Esophagus squamous epithelium (tissue), 5 donors: ENCODE data around the gene TPD52L1. TPM values are rescaled to one million over a fixed set of nuclear protein-coding genes. Genes with fewer than 3 reads are reported as not detected.

Source experiments
- DNase-seq: peaks from one replicate; lab custom pipeline; 2025; lab: John Stamatoyannopoulos, UW
- H3K27ac ChIP-seq, 4 donors: fragments of 200-600 bp; sonication (generic); one replicate each; pipeline ENCODE4 v1.5.1; 2016 to 2019; ENCODE audit warnings: mild to moderate bottlenecking in 1 of 4
- H3K27me3 ChIP-seq, 4 donors: fragments of 200-600 bp; sonication (generic); 1 replicate in 3 of 4; 2 replicates in 1 of 4; pipeline versions ENCODE4 v1.5.1 to v1.6.0; 2017 to 2021; ENCODE audit warnings: antibody characterized with exemption in 1 of 4
- H3K36me3 ChIP-seq, 3 donors: fragments of 200-600 bp; sonication (generic); one replicate each; pipeline ENCODE4 v1.5.1; 2016 to 2019
- H3K4me1 ChIP-seq, 3 donors: fragments of 200-600 bp; sonication (generic); one replicate each; pipeline ENCODE4 v1.5.1; 2017 to 2019
- H3K4me3 ChIP-seq, 4 donors: fragments of 200-600 bp; sonication (generic); 1 replicate in 3 of 4; 2 replicates in 1 of 4; pipeline ENCODE4 v1.5.1; 2016 to 2019; ENCODE audit warnings: mild to moderate bottlenecking in 2 of 4, moderate library complexity in 1 of 4
- H3K9me3 ChIP-seq, 3 donors: fragments of 200-600 bp; sonication (generic); one replicate each; pipeline ENCODE4 v1.5.1; 2016 to 2019
- POLR2A ChIP-seq, 4 donors: fragments of 450-650 bp; IDR thresholded peaks; one replicate each; pipeline ENCODE4 v1.6.1; 2017; ENCODE audit warnings: antibody characterized with exemption in 4 of 4, mild to moderate bottlenecking in 4 of 4, moderate library complexity in 3 of 4
- WGBS, 2 donors: methylation state at CpG; one replicate each; pipeline ENCODE4 v1.1.5; 2018; 5-methylcytosine and 5-hydroxymethylcytosine counted together
- intact Hi-C: fragments of 100-400 bp; cut with DNase I; formaldehyde crosslinking; loops from one replicate; pipeline ENCODE4 v1.15.0; 2022
- total RNA-seq, 4 donors: library from RNA; depleted of rRNA; stranded (reverse); fragments of >200 nt; gene quantifications; one replicate each; pipeline ENCODE4 v1.1.0, GENCODE V29; 2016
- TF ChIP-seq, protein P1 (sequence below), 6 experiments: fragments of 450-650 bp in 4 of 6; fragments of 200-600 bp in 2 of 6; sonication (generic) in 2 of 6; IDR thresholded peaks; one replicate each; pipeline ENCODE4 v1.5.1; 2016 to 2019; ENCODE audit warnings: antibody characterized with exemption in 6 of 6, mild to moderate bottlenecking in 4 of 6, moderate library complexity in 4 of 6
- donor health status: DM: yes; HTN: yes; CAD: no.

Gene TPD52L1
- total RNA-seq, 4 donors from 2014 or later = 202 to 409 (median 275) TPM

DNA sequence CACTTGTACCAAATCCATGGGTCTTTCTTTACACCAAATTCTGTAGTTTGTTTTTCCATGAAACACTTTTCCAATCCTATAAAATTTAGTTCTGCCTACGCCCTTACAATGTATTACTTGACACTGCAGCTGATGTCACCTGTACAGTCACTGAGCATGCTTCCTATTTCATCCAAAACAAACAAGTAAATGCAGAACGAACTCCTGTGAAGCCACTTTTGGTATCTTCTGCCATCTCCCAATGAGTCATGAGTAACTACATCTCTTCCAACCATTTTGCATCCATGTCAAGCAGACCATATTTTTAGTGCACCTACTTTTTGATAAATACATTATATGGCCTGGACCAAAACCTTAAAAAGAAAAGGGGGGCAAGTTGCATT is 105.8 kb downstream of the TPD52L1 start:
- Histone ChIP-seq H3K9me3 (no peaks in the 10 kb centered on the region), H3K4me1 (peaks cover 0 to 10% (median 0%) of the 10 kb centered on the region in 3 donors), H3K4me3 (no peak overlapping the region), H3K27ac (no peak overlapping the region), H3K36me3 (peaks cover 0 to 46% (median 0%) of the 10 kb centered on the region in 3 donors), H3K27me3 (no peaks in the 10 kb centered on the region)
- intact Hi-C loops = no loop called here
- WGBS, 2 donors = 48 to 60% methylated on average over 2 of the region's 2 CpGs
- no peak for DNase-seq
- TF ChIP-seq, protein P1, sequence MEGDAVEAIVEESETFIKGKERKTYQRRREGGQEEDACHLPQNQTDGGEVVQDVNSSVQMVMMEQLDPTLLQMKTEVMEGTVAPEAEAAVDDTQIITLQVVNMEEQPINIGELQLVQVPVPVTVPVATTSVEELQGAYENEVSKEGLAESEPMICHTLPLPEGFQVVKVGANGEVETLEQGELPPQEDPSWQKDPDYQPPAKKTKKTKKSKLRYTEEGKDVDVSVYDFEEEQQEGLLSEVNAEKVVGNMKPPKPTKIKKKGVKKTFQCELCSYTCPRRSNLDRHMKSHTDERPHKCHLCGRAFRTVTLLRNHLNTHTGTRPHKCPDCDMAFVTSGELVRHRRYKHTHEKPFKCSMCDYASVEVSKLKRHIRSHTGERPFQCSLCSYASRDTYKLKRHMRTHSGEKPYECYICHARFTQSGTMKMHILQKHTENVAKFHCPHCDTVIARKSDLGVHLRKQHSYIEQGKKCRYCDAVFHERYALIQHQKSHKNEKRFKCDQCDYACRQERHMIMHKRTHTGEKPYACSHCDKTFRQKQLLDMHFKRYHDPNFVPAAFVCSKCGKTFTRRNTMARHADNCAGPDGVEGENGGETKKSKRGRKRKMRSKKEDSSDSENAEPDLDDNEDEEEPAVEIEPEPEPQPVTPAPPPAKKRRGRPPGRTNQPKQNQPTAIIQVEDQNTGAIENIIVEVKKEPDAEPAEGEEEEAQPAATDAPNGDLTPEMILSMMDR (IDR thresholded peaks at IDR 0.05) = no peak
- TF ChIP-seq POLR2A (IDR thresholded peaks at IDR 0.05) = no peak

DNA sequence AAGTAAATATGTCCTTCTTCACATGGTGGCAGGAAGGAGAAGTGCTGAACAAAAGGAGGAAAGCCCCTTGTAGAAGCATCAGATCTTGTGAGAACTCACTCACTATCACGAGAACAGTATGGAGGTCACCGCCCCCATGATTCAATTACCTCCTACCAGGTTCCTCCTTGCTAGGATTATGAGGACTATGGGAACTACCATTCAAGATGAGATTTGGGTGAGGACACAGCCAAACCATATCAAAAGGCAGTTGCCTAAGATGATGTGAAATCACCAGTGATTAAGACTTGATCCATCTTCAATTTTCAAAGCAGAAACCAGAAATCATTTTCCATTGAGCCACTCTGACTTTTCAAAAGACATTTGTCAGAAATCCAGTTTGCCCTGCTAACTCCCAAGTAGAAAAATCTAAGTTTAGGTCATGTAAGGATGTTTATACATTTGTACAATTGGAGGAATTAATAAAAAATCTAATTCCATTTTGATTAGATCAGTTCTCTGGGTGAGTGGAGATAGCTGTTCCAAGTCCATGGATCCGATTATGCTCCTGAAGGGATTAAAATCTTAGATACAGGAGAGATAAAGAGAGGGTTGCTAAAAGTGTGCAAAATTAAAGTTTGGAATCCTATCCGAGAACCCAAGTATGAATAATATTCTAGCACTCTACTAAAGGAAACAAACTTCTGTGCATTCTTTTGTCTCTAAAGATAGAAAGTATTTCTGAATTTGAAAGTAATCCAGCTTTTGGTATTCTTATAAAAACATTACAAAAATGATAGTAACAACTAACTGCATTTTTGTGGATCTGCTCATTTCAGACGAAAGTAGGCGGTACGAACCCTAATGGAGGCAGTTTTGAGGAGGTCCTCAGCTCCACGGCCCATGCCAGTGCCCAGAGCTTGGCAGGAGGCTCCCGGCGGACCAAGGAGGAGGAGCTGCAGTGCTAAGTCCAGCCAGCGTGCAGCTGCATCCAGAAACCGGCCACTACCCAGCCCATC is 108.7 kb downstream of the TPD52L1 start:
- TF ChIP-seq, protein P1 (IDR thresholded peaks at IDR 0.05) = no peak
- no peak for TF ChIP-seq POLR2A (IDR thresholded peaks at IDR 0.05)
- H3K27me3 ChIP-seq = no peaks in the 10 kb centered on the region
- peaks cover 0 to 52% (median 0%) of the 10 kb centered on the region in 3 donors for H3K36me3 ChIP-seq
- H3K9me3 ChIP-seq = no peaks in the 10 kb centered on the region
- H3K27ac ChIP-seq = peak overlapping the region in 1 of 4 donors; percentile 22
- no peak overlapping the region for H3K4me3 ChIP-seq
- intact Hi-C loops = no loop called here
- H3K4me1 ChIP-seq = peaks cover 0 to 6% (median 0%) of the 10 kb centered on the region in 3 donors
- no peak for DNase-seq
- 72 to 90% methylated on average over 12 of the region's 12 CpGs for WGBS, 2 donors

DNA sequence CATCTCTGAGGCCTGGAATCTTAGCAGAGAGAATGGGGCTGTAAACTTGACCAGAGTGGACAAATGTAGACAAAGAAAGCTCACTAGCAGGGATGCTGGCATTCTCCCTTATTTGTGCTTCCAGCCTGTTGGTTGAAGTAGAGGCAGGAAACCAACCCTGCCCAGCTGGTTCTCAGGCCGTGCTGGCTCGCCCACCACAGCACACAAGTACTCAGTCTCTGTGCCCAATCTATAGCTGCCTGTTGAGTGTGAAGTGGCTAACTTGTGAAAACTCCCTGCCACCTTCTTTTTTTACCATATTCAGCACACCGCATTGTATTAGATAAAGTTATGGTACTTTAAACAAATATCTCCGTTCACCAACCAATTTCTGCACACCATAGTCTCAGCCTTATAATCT is 110.9 kb downstream of the TPD52L1 start:
- Histone ChIP-seq H3K4me1 (peaks cover 0 to 6% (median 0%) of the 10 kb centered on the region in 3 donors), H3K27me3 (no peaks in the 10 kb centered on the region), H3K9me3 (no peaks in the 10 kb centered on the region), H3K36me3 (peaks cover 0 to 33% (median 0%) of the 10 kb centered on the region in 3 donors), H3K4me3 (no peak overlapping the region), H3K27ac (no peak overlapping the region)
- no peak for DNase-seq
- intact Hi-C loops = no loop called here
- no peak for TF ChIP-seq POLR2A (IDR thresholded peaks at IDR 0.05)
- TF ChIP-seq, protein P1 (IDR thresholded peaks at IDR 0.05) = no peak
- 66 to 71% methylated on average over 4 of the region's 4 CpGs for WGBS, 2 donors

DNA sequence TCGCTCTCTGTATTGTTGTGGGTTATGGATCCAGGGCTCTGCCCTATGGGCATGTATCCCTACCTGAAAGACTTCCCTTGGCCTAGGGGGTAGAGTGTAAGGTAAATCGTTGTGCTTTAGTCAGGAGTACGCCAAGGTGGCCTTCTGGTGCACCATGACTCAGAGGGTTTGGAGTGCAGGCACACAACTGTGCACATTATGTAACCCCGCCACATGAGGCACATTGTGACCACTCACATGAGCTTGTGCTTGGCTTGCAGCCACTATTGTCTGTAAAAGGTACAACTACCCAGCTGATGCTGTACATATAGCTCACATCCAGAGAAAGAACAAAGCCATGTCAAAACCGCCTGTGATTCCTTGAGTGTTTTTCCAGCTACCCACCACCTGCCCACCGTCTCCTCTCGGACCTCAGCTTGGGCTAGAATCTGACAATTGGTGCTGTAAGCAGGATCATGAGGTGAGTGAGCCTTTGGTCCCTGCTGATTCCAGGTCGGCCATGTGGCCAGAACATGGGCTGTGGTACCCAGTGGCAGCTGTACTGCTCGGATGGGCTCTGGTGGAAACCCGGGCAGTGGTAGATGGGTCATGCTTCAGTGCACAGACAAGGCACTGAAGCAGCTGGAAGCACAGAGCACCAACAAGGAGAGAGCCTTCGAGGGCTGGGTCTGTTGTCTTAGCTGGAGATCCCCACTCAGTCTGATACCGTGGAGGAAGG is 114.4 kb downstream of the TPD52L1 start:
- no peaks in the 10 kb centered on the region for H3K27me3 ChIP-seq
- intact Hi-C loops = no loop called here
- TF ChIP-seq, protein P1 (IDR thresholded peaks at IDR 0.05) = no peak
- TF ChIP-seq POLR2A (IDR thresholded peaks at IDR 0.05) = no peak
- WGBS, 2 donors = 67 to 85% methylated on average over 5 to 7 of the region's 12 CpGs
- H3K4me3 ChIP-seq = no peak overlapping the region
- H3K4me1 ChIP-seq = no peaks in the 10 kb centered on the region
- H3K9me3 ChIP-seq = no peaks in the 10 kb centered on the region
- no peak for DNase-seq
- H3K27ac ChIP-seq = no peak overlapping the region
- H3K36me3 ChIP-seq = peaks cover 0 to 37% (median 0%) of the 10 kb centered on the region in 3 donors
